ENCODE measurements around the gene SENP3.

GRCh38 chr17:7586673-7587419 is 25.1 kb downstream of the SENP3 start:
- TF ChIP-seq CTCF (IDR thresholded peaks at IDR 0.05; ENCODE audit: extremely low read depth in 1 of 2, insufficient read depth in 1 of 2, low read depth in 1 of 2, low read length in 2 of 2) (no peak), MAX (IDR thresholded peaks at IDR 0.05; ENCODE audit: insufficient read depth, insufficient read length) (no peak)
